ENCODE data around the gene PLXNA4.

GRCh38 chr7:132520591-132521280 lies 55.5 kb downstream of the PLXNA4 start:
- TF ChIP-seq RXRA (IDR thresholded peaks at IDR 0.05) (no peak), CTCF (IDR thresholded peaks at IDR 0.05; ENCODE audit: low read depth, low read length, missing input control) (no peak), HNF4A (conservative IDR thresholded peaks at IDR 0.05) (no peak), ZBTB33 (IDR thresholded peaks at IDR 0.05) (no peak), MAX (IDR thresholded peaks at IDR 0.05) (no peak), REST (IDR thresholded peaks at IDR 0.05) (no peak)
